Mesenchymal stem cell (in vitro differentiated cells and primary cell): ENCODE data around the gene ELN.

Experiments used
- DNase-seq: peaks from one replicate; pipeline ENCODE4 v3.0.0-alpha.2; 2013
- H2AFZ ChIP-seq: one replicate; pipeline ENCODE4 v1.6.1; 2013; ENCODE audit warnings: low read depth, mild to moderate bottlenecking, control low read depth, inconsistent platforms, low read length, moderate library complexity
- H2AK5ac ChIP-seq: 2 replicates; pipeline ENCODE4 v1.6.1; 2013; ENCODE audit warnings: low read length, moderate library complexity, mild to moderate bottlenecking, inconsistent platforms; ENCODE audit not compliant: severe bottlenecking
- H2BK120ac ChIP-seq: one replicate; pipeline ENCODE4 v1.6.1; 2013; ENCODE audit warnings: low read depth, mild to moderate bottlenecking, inconsistent platforms, low read length, moderate library complexity
- H2BK12ac ChIP-seq, 2 experiments: one replicate each; pipeline ENCODE4 v1.6.1; 2013; ENCODE audit warnings: inconsistent platforms in 2 of 2, low read length in 2 of 2, mild to moderate bottlenecking in 2 of 2, moderate library complexity in 2 of 2, control low read depth in 1 of 2
- H2BK15ac ChIP-seq: one replicate; pipeline ENCODE4 v1.6.1; 2013; ENCODE audit warnings: mild to moderate bottlenecking, low read depth, inconsistent platforms; ENCODE audit not compliant: poor library complexity, severe bottlenecking
- H2BK5ac ChIP-seq: 2 replicates; pipeline ENCODE4 v1.6.1; 2013; ENCODE audit warnings: low read depth, mild to moderate bottlenecking, low read length, control low read depth, inconsistent platforms; ENCODE audit not compliant: poor library complexity, severe bottlenecking
- H3K14ac ChIP-seq, 2 experiments: one replicate each; pipeline ENCODE4 v1.6.1; 2013; ENCODE audit warnings: inconsistent platforms in 2 of 2, low read length in 2 of 2, control low read depth in 1 of 2, mild to moderate bottlenecking in 1 of 2, moderate library complexity in 1 of 2
- H3K18ac ChIP-seq, 2 experiments: one replicate each; pipeline ENCODE4 v1.6.1; 2013; ENCODE audit warnings: inconsistent platforms in 2 of 2, low read length in 2 of 2, control low read depth in 1 of 2, low read depth in 1 of 2, mild to moderate bottlenecking in 1 of 2
- H3K23ac ChIP-seq, 2 experiments: one replicate each; pipeline ENCODE4 v1.6.1; 2013; ENCODE audit warnings: inconsistent platforms in 2 of 2, low read length in 2 of 2, mild to moderate bottlenecking in 2 of 2, moderate library complexity in 2 of 2, control low read depth in 1 of 2
- H3K27ac ChIP-seq: 2 replicates; pipeline ENCODE4 v1.5.1; 2013; ENCODE audit warnings: mild to moderate bottlenecking, moderate library complexity, low read length, control low read depth, inconsistent platforms; ENCODE audit not compliant: poor library complexity, severe bottlenecking
- H3K27me3 ChIP-seq, 2 experiments: 2 replicates each; pipeline versions ENCODE4 v1.6.1 to v1.7.0; 2013; ENCODE audit warnings: low read length in 2 of 2, mild to moderate bottlenecking in 2 of 2, moderate library complexity in 2 of 2, control low read depth in 1 of 2, inconsistent platforms in 1 of 2; ENCODE audit not compliant: control insufficient read depth in 1 of 2, insufficient read depth in 1 of 2
- H3K36me3 ChIP-seq, 2 experiments: 2 replicates each; pipeline versions ENCODE4 v1.6.1 to v1.7.0; 2013; ENCODE audit warnings: low read length in 2 of 2, control low read depth in 1 of 2, inconsistent platforms in 1 of 2, low read depth in 1 of 2, mild to moderate bottlenecking in 1 of 2; ENCODE audit not compliant: insufficient read depth in 2 of 2, control insufficient read depth in 1 of 2
- H3K4ac ChIP-seq, 2 experiments: one replicate each; pipeline ENCODE4 v1.6.1; 2013; ENCODE audit warnings: inconsistent platforms in 2 of 2, low read length in 2 of 2, mild to moderate bottlenecking in 2 of 2, moderate library complexity in 2 of 2, control low read depth in 1 of 2, low read depth in 1 of 2
- H3K4me1 ChIP-seq: 2 replicates; pipeline ENCODE4 v1.6.1; 2013; ENCODE audit warnings: low read depth, low read length, control low read depth; ENCODE audit not compliant: control insufficient read depth, insufficient read depth
- H3K4me2 ChIP-seq: 2 replicates; pipeline ENCODE4 v1.6.1; 2013; ENCODE audit warnings: low read length, mild to moderate bottlenecking, inconsistent platforms; ENCODE audit not compliant: poor library complexity, severe bottlenecking
- H3K4me3 ChIP-seq, 2 experiments: 2 replicates each; pipeline versions ENCODE4 v1.5.1 to v1.7.0; 2013; ENCODE audit warnings: low read length in 2 of 2, mild to moderate bottlenecking in 2 of 2, control low read depth in 1 of 2, low read depth in 1 of 2; ENCODE audit not compliant: insufficient read depth in 1 of 2
- H3K79me1 ChIP-seq: replicated peaks from 2 replicates; pipeline ENCODE4 v1.6.1; 2013; ENCODE audit warnings: mild to moderate bottlenecking, control low read depth, low read length, inconsistent platforms; ENCODE audit not compliant: poor library complexity, severe bottlenecking
- H3K9ac ChIP-seq: 2 replicates; pipeline ENCODE4 v1.7.0; 2013; ENCODE audit warnings: mild to moderate bottlenecking, low read length, moderate library complexity
- H3K9me3 ChIP-seq: 2 replicates; pipeline ENCODE4 v1.7.0; 2013; ENCODE audit warnings: mild to moderate bottlenecking, low read length; ENCODE audit not compliant: control insufficient read depth
- H4K8ac ChIP-seq: one replicate; pipeline ENCODE4 v1.6.1; 2013; ENCODE audit warnings: inconsistent platforms, mild to moderate bottlenecking, low read length, moderate library complexity
- H4K91ac ChIP-seq: one replicate; pipeline ENCODE4 v1.6.1; 2013; ENCODE audit warnings: mild to moderate bottlenecking, low read length, inconsistent platforms
- WGBS: methylation state at CpG from one replicate; pipeline ENCODE4 v1.1.7; 2013; ENCODE audit warnings: mixed read lengths; 5-methylcytosine and 5-hydroxymethylcytosine counted together

The ELN gene

DNA sequence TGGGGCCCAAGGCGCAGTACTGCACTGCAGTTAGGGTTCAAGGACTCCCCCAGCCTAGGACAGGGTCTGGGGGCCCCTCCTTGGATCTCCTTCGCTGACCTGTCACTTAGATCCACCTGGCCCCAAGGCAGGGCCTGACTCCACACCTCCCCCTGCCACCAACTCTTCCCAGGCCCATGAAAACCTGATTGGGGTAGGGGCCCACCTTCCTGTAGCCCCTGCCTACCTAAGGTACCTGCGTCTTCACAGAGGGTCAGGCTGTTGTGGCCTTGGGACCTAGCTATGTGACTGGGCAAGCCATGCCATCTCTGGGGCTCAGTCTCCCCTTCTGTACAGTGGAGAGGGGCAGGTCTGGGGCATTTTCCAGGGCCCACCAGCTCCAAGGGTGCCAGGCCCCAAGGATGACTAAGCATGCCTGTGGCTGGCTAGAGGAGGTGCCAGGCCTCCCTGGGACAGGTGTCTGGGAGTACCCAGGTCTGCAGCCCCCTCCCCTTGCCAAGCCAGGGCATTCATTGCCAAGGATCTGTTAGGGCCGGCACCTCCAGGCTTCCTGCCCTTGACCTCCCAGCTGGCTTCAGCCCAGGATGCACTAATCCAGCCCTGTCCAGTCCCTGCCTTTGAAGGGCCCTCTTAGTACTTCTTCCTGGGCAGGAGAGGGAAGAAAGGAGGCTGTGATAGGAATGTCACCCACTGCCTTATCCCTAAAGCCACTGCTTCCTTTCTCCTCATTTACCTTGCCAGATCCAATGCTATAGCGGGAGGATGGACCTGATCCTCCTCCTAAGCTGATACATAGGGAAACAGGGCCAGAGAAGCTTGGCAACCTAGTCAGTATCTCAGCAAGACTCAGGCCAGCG, 57.0 kb downstream of the ELN start:
- Histone ChIP-seq H3K27me3 (no peaks in the 10 kb centered on the region), H3K18ac (peak overlapping the region; percentile 65 to 81), H3K4ac (peak overlapping the region; percentile 32 to 59), H3K4me3 (peak overlapping the region; percentile 74 to 80), H3K14ac (peak overlapping the region in 1 of 2 experiments; percentile 29), H3K9ac (peak overlapping the region; percentile 96), H2BK5ac (no peak overlapping the region), H3K36me3 (peaks cover 35 to 45% of the 10 kb centered on the region in 2 experiments), H3K9me3 (no peaks in the 10 kb centered on the region), H2BK12ac (peak overlapping the region; percentile 72 to 90), H2AK5ac (peak overlapping the region; percentile 82), H2BK15ac (peak overlapping the region; percentile 62), H3K4me2 (peak overlapping the region; percentile 88), H4K8ac (peak overlapping the region; percentile 95), H3K79me1 (peaks cover 26% of the 10 kb centered on the region), H3K27ac (peak overlapping the region; percentile 63), H2AFZ (no peak overlapping the region), H2BK120ac (peak overlapping the region; percentile 92), H3K23ac (peak overlapping the region in 1 of 2 experiments; percentile 57), H3K4me1 (peaks cover 21% of the 10 kb centered on the region), H4K91ac (peak overlapping the region; percentile 96)
- WGBS = 66% methylated on average over 6 of the region's 6 CpGs
- DNase-seq = peak; percentile 13

- H2AFZ ChIP-seq = no peak overlapping the region
- no peaks in the 10 kb centered on the region for H3K27me3 ChIP-seq
- WGBS = 95% methylated on average over 8 of the region's 10 CpGs
- no peak overlapping the region for H3K9ac ChIP-seq
- H3K4me3 ChIP-seq = no peak overlapping the region
- peaks cover 37% of the 10 kb centered on the region for H3K79me1 ChIP-seq
- H2BK5ac ChIP-seq = no peak overlapping the region
- H2BK12ac ChIP-seq = no peak overlapping the region
- no peak overlapping the region for H2BK15ac ChIP-seq
- no peak overlapping the region for H4K91ac ChIP-seq
- no peak overlapping the region for H3K14ac ChIP-seq
- no peak overlapping the region for H2BK120ac ChIP-seq
- H3K9me3 ChIP-seq = no peaks in the 10 kb centered on the region
- DNase-seq = no peak
- H3K36me3 ChIP-seq = peaks cover 54 to 56% of the 10 kb centered on the region in 2 experiments
- no peak overlapping the region for H3K4ac ChIP-seq
- no peak overlapping the region for H3K18ac ChIP-seq
- no peak overlapping the region for H3K27ac ChIP-seq
- no peak overlapping the region for H3K23ac ChIP-seq
- H2AK5ac ChIP-seq = peak overlapping the region; percentile 33
- H3K4me1 ChIP-seq = peaks cover 29% of the 10 kb centered on the region
- no peak overlapping the region for H4K8ac ChIP-seq
- H3K4me2 ChIP-seq = no peak overlapping the region
Observed at GRCh38 chr7:74087791-74088453, 59.9 kb downstream of the ELN start.

DNA sequence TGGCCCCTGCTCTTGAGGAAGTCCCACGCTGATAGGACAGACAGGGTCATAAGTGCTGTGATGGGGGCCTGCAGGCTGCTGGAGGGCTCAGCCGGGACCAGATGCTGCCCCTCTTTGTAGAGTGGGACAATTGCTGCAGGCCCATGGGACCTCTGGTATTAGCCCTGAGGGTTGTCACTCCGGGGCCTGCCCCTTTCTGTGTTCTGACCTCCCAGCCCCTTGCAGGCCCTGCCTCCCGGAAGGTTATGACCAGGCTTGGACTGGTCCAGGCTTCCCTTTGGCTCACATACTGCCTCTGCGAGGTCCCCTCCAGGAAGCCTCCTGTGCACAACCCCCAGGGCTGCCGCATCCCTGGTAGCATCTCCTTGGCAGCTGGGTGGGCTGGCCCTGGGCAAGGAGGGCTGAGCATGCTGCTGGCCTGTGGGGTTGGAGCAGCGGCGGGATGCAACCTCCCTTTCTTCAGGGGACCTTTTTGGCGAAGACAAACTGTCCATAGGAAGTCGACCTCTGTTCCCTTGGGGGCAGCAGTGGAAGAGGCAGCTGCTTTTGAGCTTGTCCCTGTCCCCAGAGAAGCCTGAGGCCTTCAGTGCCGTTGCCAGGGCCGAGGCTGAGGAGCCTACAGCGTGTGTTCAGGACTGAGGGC, 64.5 kb downstream of the ELN start:
- peak overlapping the region; percentile 66 for H2BK120ac ChIP-seq
- WGBS = 68% methylated on average over 13 of the region's 13 CpGs
- peak overlapping the region; percentile 59 for H2AK5ac ChIP-seq

More for the DNA sequence above, 64.5 kb downstream of the ELN start:
- Histone ChIP-seq H3K18ac (peak overlapping the region; percentile 67 to 94), H3K4me2 (no peak overlapping the region), H2AFZ (no peak overlapping the region), H3K9ac (peak overlapping the region; percentile 40), H3K4me1 (peaks cover 37% of the 10 kb centered on the region), H2BK5ac (no peak overlapping the region), H3K79me1 (peaks cover 36% of the 10 kb centered on the region), H2BK12ac (peak overlapping the region; percentile 7 to 94), H3K9me3 (peaks cover 10% of the 10 kb centered on the region), H2BK15ac (peak overlapping the region; percentile 74), H3K27me3 (no peaks in the 10 kb centered on the region), H4K8ac (peak overlapping the region; percentile 90), H3K36me3 (peaks cover 43 to 64% of the 10 kb centered on the region in 2 experiments), H3K4me3 (no peak overlapping the region), H3K4ac (peak overlapping the region; percentile 20 to 52), H3K23ac (peak overlapping the region in 1 of 2 experiments; percentile 67), H4K91ac (peak overlapping the region; percentile 81), H3K27ac (peak overlapping the region; percentile 99), H3K14ac (peak overlapping the region in 1 of 2 experiments; percentile 96)
- DNase-seq = no peak
